Progenitor cell of endocrine pancreas (in vitro differentiated cells): ENCODE measurements around the gene LVRN. TPM values are rescaled to one million over a fixed set of nuclear protein-coding genes. Genes with fewer than 3 reads are reported as not detected.

Experiments
- DNase-seq: peaks from one replicate; pipeline ENCODE4 v3.0.0; 2021; ENCODE audit warnings: low spot score; ENCODE audit not compliant: unreplicated experiment
- H3K27ac Mint-ChIP-seq: 2 replicates; pipeline ENCODE4 v1.8.0; 2021; ENCODE audit warnings: mild to moderate bottlenecking, moderate library complexity, mixed read lengths
- H3K27me3 Mint-ChIP-seq: 2 replicates; pipeline ENCODE4 v1.8.0; 2021; ENCODE audit warnings: mixed read lengths
- H3K36me3 Mint-ChIP-seq: 2 replicates; pipeline ENCODE4 v1.8.0; 2022; ENCODE audit warnings: mixed read lengths; ENCODE audit not compliant: insufficient read depth
- H3K4me1 Mint-ChIP-seq: 2 replicates; pipeline ENCODE4 v1.8.0; 2021; ENCODE audit warnings: low read depth, mixed read lengths
- H3K4me3 Mint-ChIP-seq: 2 replicates; pipeline ENCODE4 v1.8.0; 2021; ENCODE audit warnings: low read depth, mild to moderate bottlenecking, moderate library complexity, mixed read lengths
- H3K9me3 Mint-ChIP-seq: 2 replicates; pipeline ENCODE4 v1.8.0; 2021; ENCODE audit warnings: low read depth, mixed read lengths
- total RNA-seq: library from RNA; stranded (reverse); gene quantifications from 2 replicates; pipeline ENCODE4 v1.2.1, GENCODE V29; 2021
- TF ChIP-seq, protein P1 (sequence below): fragments of 200-600 bp; sonication (generic); IDR thresholded peaks from one replicate; pipeline ENCODE4 v1.5.0; 2021; ENCODE audit warnings: antibody characterized with exemption, mild to moderate bottlenecking; ENCODE audit not compliant: unreplicated experiment

LVRN gene
- total RNA-seq, 1 donor from 2014 or later: 0.24 TPM

DNA sequence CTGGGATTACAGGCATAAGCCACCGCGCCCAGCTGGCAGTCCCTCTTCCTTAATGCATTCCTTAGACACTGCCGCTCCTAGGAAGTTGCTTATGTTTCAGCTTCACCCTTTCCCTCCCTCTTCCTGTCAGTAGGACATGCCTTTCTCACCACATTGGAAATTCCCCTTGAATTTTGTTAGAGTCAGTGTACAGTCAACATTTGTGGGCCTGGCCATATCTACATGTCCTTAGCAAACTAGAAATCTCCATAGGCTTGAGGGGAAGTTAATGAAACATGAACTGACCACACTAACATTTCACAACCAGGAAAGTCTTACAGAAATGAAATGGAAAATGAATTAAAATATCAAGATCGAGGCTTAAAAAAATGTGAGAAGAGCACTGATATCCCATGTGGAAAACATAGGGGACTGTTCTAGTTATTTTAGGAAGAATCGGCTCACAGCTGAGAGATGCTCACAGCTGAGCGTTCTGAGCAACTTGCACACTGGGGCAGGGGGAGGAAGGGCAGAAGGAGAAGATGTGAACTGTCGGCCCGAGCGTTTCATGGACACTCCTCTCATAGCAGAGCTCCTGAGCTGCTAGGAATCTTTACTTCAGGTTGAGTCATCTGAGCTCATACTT lies 21.1 kb upstream of the LVRN start:
- DNase-seq: no peak
- Mint-ChIP-seq H3K27ac (no peak overlapping the region), H3K27me3 (no peaks in the 10 kb centered on the region), H3K4me1 (no peaks in the 10 kb centered on the region), H3K36me3 (no peaks in the 10 kb centered on the region), H3K9me3 (peaks cover 7% of the 10 kb centered on the region), H3K4me3 (no peak overlapping the region)
- TF ChIP-seq, protein P1, sequence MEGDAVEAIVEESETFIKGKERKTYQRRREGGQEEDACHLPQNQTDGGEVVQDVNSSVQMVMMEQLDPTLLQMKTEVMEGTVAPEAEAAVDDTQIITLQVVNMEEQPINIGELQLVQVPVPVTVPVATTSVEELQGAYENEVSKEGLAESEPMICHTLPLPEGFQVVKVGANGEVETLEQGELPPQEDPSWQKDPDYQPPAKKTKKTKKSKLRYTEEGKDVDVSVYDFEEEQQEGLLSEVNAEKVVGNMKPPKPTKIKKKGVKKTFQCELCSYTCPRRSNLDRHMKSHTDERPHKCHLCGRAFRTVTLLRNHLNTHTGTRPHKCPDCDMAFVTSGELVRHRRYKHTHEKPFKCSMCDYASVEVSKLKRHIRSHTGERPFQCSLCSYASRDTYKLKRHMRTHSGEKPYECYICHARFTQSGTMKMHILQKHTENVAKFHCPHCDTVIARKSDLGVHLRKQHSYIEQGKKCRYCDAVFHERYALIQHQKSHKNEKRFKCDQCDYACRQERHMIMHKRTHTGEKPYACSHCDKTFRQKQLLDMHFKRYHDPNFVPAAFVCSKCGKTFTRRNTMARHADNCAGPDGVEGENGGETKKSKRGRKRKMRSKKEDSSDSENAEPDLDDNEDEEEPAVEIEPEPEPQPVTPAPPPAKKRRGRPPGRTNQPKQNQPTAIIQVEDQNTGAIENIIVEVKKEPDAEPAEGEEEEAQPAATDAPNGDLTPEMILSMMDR: no peak

DNA sequence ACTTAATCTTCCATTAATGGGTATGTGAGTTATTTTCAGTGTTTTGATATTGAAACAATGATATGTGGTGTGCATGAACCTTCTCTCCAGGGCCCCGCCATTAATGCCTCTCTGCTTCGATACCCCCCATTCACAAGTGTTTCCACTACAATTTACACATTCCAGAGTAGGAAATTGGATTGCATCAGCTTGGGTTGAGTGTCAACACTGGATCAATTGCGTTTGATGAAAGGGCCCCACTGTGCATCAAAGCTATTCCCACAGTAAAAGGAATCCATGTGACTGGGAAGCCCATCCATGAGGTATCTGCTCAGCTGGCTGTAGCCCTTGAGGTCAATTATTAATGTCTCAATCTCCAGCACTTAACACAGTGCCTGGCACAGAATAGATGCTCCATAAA lies 17.8 kb upstream of the LVRN start:
- TF ChIP-seq, protein P1: no peak
- no peak for DNase-seq
- no peak overlapping the region for H3K4me3 Mint-ChIP-seq
- H3K27me3 Mint-ChIP-seq: no peaks in the 10 kb centered on the region
- H3K36me3 Mint-ChIP-seq: no peaks in the 10 kb centered on the region
- H3K4me1 Mint-ChIP-seq: no peaks in the 10 kb centered on the region
- peaks cover 7% of the 10 kb centered on the region for H3K9me3 Mint-ChIP-seq
- no peak overlapping the region for H3K27ac Mint-ChIP-seq

DNA sequence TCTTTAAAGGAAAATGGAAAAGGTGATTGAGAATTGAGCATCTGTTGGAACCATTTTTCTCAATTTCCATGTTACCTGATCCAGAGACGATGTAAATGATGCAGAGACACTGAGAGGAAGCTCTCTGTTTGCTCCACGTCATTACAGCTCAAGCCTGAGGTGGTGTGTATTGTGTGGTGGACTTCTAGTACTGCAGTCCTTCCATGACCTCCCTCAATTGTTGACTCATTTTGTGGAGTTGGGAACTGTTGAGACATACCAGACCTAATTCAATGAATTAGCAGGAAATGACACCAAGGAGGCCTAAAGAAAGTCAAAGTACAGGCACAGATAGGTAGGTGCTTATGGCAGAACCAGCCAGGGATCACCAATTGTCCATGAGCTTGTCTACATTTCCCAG lies 15.6 kb upstream of the LVRN start:
- Mint-ChIP-seq H3K27ac (no peak overlapping the region), H3K36me3 (no peaks in the 10 kb centered on the region), H3K4me1 (no peaks in the 10 kb centered on the region), H3K9me3 (peaks cover 3% of the 10 kb centered on the region), H3K4me3 (no peak overlapping the region), H3K27me3 (peaks cover 3% of the 10 kb centered on the region)
- no peak for DNase-seq
- TF ChIP-seq, protein P1: no peak

DNA sequence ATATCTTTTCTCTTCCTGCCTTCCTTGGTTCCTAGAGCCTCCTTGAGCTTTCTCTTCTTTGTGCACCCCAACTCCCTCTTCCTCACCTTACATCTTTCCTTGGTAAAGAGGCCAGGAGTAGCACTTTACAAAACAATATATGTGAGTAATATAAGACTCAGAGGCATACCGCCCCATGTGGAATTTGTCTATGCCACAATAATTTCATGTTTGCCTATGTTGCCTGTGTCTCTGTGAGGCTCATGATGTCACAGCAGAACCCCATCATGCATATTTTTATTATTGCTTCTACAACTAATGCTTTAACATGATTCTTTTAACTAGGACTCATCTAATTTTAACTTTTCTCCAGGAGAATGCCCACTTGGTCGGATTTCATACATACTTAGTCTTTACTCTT lies 15.0 kb upstream of the LVRN start:
- Mint-ChIP-seq H3K9me3 (peaks cover 2% of the 10 kb centered on the region), H3K27ac (no peak overlapping the region), H3K27me3 (peaks cover 3% of the 10 kb centered on the region), H3K4me3 (no peak overlapping the region), H3K4me1 (peaks cover under 1% of the 10 kb centered on the region), H3K36me3 (no peaks in the 10 kb centered on the region)
- TF ChIP-seq, protein P1: no peak
- no peak for DNase-seq

DNA sequence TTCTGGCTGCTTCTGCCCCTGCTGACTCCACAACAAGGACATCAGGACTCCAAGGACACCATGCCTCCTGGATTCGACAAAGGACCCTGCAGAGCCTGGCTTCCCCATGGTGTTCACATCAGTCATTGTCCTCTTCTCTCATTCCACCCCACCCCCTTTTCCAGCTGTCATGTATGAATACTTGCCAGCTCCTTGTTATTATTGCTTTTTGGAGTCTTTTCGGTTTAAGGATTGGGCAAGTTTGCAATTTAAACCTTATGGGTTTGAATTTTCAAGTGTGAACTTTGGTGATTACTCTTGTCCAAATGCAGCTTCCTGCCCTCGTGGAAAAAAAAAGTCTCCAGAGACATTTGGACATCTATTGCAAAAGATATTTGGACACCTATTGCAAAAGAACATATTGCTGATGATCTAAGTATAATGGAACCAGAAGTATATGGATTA lies 14.2 kb upstream of the LVRN start:
- DNase-seq: no peak
- H3K9me3 Mint-ChIP-seq: no peaks in the 10 kb centered on the region
- TF ChIP-seq, protein P1: no peak
- peaks cover 3% of the 10 kb centered on the region for H3K27me3 Mint-ChIP-seq
- H3K27ac Mint-ChIP-seq: no peak overlapping the region
- H3K36me3 Mint-ChIP-seq: no peaks in the 10 kb centered on the region
- H3K4me1 Mint-ChIP-seq: peaks cover 6% of the 10 kb centered on the region
- H3K4me3 Mint-ChIP-seq: no peak overlapping the region
